Pancreas (tissue), 10 donors: ENCODE measurements around the gene KLHL17. TPM values are rescaled to one million over a fixed set of nuclear protein-coding genes. Genes with fewer than 3 reads are reported as not detected.

Experiments
- ATAC-seq, 4 donors: fragments of 200-7000 bp; cut with Tn5 transposase; one replicate each; pipeline versions ENCODE4 v1.8.0 to v1.9.1; 2020; ENCODE audit warnings: mild to moderate bottlenecking in 4 of 4, moderate library complexity in 4 of 4
- DNase-seq, 6 donors: peaks; one replicate each; pipeline ENCODE4 v3.0.0-alpha.2; 2020
- FAIRE-seq: peaks from 2 replicates; lab custom pipeline; 2012; peaks lifted over from hg19 to GRCh38; lab: Jason Lieb, UNC
- H3K27ac ChIP-seq, 4 donors: fragments of 200-600 bp; sonication (generic); 1 replicate in 3 of 4; 2 replicates in 1 of 4; pipeline versions ENCODE4 v1.5.0 to v1.8.0; 2020
- H3K27me3 ChIP-seq, 4 donors: fragments of 200-600 bp; one replicate each; pipeline ENCODE4 v1.8.0; 2021
- H3K36me3 ChIP-seq, 3 donors: fragments of 200-600 bp; sonication (generic) in 1 of 3; one replicate each; pipeline versions ENCODE4 v1.5.0 to v1.8.0; 2020 to 2021
- H3K4me1 ChIP-seq, 3 donors: fragments of 200-600 bp; one replicate each; pipeline ENCODE4 v1.8.0; 2021
- H3K4me3 ChIP-seq, 4 donors: fragments of 200-600 bp; sonication (generic) in 2 of 4; one replicate each; pipeline versions ENCODE4 v1.5.0 to v1.8.0; 2020 to 2021
- H3K9me3 ChIP-seq, 4 donors: fragments of 200-600 bp; one replicate each; pipeline ENCODE4 v1.8.0; 2021
- CTCF ChIP-seq, 4 donors: fragments of 200-600 bp; sonication (generic) in 3 of 4; IDR thresholded peaks; one replicate each; pipeline versions ENCODE4 v1.5.0 to v1.8.0; 2021; ENCODE audit warnings: antibody characterized with exemption in 4 of 4
- WGBS, 2 donors: extraction: QIAGEN DNeasy Blood & Tissue Kit; methylation state at CpG; one replicate each; pipeline ENCODE4 v1.1.7; 2013; 5-methylcytosine and 5-hydroxymethylcytosine counted together
- intact Hi-C, 3 donors: fragments of 100-400 bp; cut with DNase I; formaldehyde crosslinking; loops; one replicate each; pipeline versions ENCODE4 v1.11.1 to v1.14.2; 2022
- polyA plus RNA-seq, 2 donors: library from polyadenylated mRNA; stranded (reverse); fragments of 200-250 nt; gene quantifications; one replicate each; pipeline ENCODE4 v1.2.3, GENCODE V29; 2013
- total RNA-seq, 6 donors: library from RNA; stranded (reverse); fragmentation: NEBNext Ultra II Directional in 4 of 6; extraction: Animal tissue kit (Norgen Biotek cat#: 25700) in 4 of 6; gene quantifications; one replicate each; pipeline versions ENCODE4 v1.2.1 to v1.2.4, GENCODE V29; 2021 to 2023
- donor health status: healthy with polysubstance abuse.
- donor health status: DM: no; HTN: no; CAD: no; lungs with moderate emphysema.
- donor health status: DM: no; HTN: no; CAD: no.
- donor health status: control.
- donor health status: control.
- donor health status: Bipolar disorder and iron deficiency.
- donor health status: DM: yes; HTN: yes; CAD: no.
- donor health status: DM: no; HTN: no; CAD: no.
- donor health status: DM: no; HTN: no; CAD: no.
- donor health status: DM: yes; HTN: yes; CAD: no.

The KLHL17 gene
- total and polyA plus RNA-seq, 8 donors, result 3.1 to 24.1 (median 6.2) TPM

GRCh38 chr1:936348-937264, 23.8 kb upstream of the KLHL17 start:
- Histone ChIP-seq H3K9me3 (no peaks in the 10 kb centered on the region), H3K4me3 (no peak overlapping the region), H3K36me3 (no peaks in the 10 kb centered on the region), H3K27ac (no peak overlapping the region), H3K27me3 (peaks cover 0 to 14% (median 5%) of the 10 kb centered on the region in 4 donors), H3K4me1 (peaks cover 8 to 23% (median 11%) of the 10 kb centered on the region in 3 donors)
- intact Hi-C loops, result no loop called here
- ATAC-seq (no peak), FAIRE-seq (no peak), DNase-seq (no peak)
- TF ChIP-seq CTCF (IDR thresholded peaks at IDR 0.05), result no peak
- WGBS, 2 donors, result 38 to 47% methylated on average over 38 to 45 of the region's 45 CpGs

GRCh38 chr1:937521-937920, 22.9 kb upstream of the KLHL17 start:
- no peak overlapping the region for H3K4me3 ChIP-seq
- FAIRE-seq (no peak), ATAC-seq (no peak), DNase-seq (no peak)
- WGBS, 2 donors, result 50 to 52% methylated on average over 13 to 16 of the region's 16 CpGs
- H3K36me3 ChIP-seq, result no peaks in the 10 kb centered on the region
- intact Hi-C loops, result no loop called here
- H3K27ac ChIP-seq, result no peak overlapping the region
- peaks cover 8 to 25% (median 19%) of the 10 kb centered on the region in 3 donors for H3K4me1 ChIP-seq
- H3K27me3 ChIP-seq, result peaks cover 0 to 16% (median 5%) of the 10 kb centered on the region in 4 donors
- no peaks in the 10 kb centered on the region for H3K9me3 ChIP-seq
- TF ChIP-seq CTCF (IDR thresholded peaks at IDR 0.05), result no peak

GRCh38 chr1:938088-938683, 22.2 kb upstream of the KLHL17 start:
- intact Hi-C loops, result no loop called here
- DNase-seq, result peak in 4 of 6 donors; percentile 47 to 76 (median 66)
- Histone ChIP-seq H3K4me3 (no peak overlapping the region), H3K36me3 (no peaks in the 10 kb centered on the region), H3K4me1 (peaks cover 8 to 25% (median 19%) of the 10 kb centered on the region in 3 donors), H3K27me3 (peaks cover 0 to 16% (median 5%) of the 10 kb centered on the region in 4 donors), H3K9me3 (no peaks in the 10 kb centered on the region), H3K27ac (no peak overlapping the region)
- WGBS, 2 donors, result 49 to 56% methylated on average over 13 to 15 of the region's 15 CpGs
- no peak for FAIRE-seq
- peak; percentile 44 to 72 (median 66) for ATAC-seq
- TF ChIP-seq CTCF (IDR thresholded peaks at IDR 0.05), result peak in 3 of 4 donors; percentile 12 to 30 (median 28)

GRCh38 chr1:938711-939489, 21.5 kb upstream of the KLHL17 start:
- Histone ChIP-seq H3K4me3 (no peak overlapping the region), H3K4me1 (peaks cover 8 to 25% (median 19%) of the 10 kb centered on the region in 3 donors), H3K27ac (no peak overlapping the region), H3K36me3 (no peaks in the 10 kb centered on the region), H3K9me3 (no peaks in the 10 kb centered on the region), H3K27me3 (peaks cover 0 to 16% (median 5%) of the 10 kb centered on the region in 4 donors)
- 51 to 60% methylated on average over 28 to 30 of the region's 30 CpGs for WGBS, 2 donors
- DNase-seq (no peak), ATAC-seq (no peak), FAIRE-seq (no peak)
- no peak for TF ChIP-seq CTCF (IDR thresholded peaks at IDR 0.05)
- intact Hi-C loops, result no loop called here
